T-helper 22 cell (primary cell): ENCODE data around the gene RPL36AL.
"Not testable (repeated sequence)": the region's sequence is repeated elsewhere in the genome, so short reads cannot be mapped to it uniquely, and the experiment has no call there.

Experiments
- DNase-seq: peaks from one replicate; pipeline ENCODE4 v3.0.0-alpha.2; 2020; ENCODE audit warnings: low read depth

RPL36AL gene

GRCh38 chr14:49620182-49621113, at the start of gene RPL36AL, which contains the start of gene MGAT2:
RPL36AL (minus strand) TSS chr14:49620626; CDS start chr14:49619104, 1,522 bp downstream.
MGAT2 (plus strand) TSS chr14:49620799; CDS start chr14:49621269, 470 bp downstream.
- DNase-seq = peak; percentile 91

GRCh38 chr14:49659526-49660455, 39.4 kb upstream of the RPL36AL start:
- DNase-seq = no peak

DNA sequence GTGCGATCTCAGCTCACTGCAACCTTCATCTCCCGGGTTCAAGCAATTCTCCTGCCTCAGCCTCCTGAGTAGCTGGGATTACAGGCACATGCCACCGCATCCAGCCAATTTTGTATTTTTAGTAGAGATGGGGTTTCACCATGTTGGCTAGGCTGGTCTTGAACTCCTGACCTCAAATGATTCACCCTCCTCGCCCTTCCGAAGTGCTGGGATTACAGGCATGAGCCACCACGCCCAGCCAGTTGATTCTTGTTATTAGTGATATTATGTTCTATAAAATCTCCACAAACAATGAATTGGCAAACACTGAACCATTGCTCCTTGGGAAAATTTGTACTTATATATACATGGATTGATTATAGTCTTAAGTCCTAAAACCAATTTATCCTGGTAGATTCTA, 37.1 kb upstream of the RPL36AL start:
- not testable (repeated sequence) for DNase-seq

GRCh38 chr14:49654511-49654910, 34.1 kb upstream of the RPL36AL start:
- DNase-seq = no peak

GRCh38 chr14:49653508-49653907, 33.1 kb upstream of the RPL36AL start:
- DNase-seq = no peak

DNA sequence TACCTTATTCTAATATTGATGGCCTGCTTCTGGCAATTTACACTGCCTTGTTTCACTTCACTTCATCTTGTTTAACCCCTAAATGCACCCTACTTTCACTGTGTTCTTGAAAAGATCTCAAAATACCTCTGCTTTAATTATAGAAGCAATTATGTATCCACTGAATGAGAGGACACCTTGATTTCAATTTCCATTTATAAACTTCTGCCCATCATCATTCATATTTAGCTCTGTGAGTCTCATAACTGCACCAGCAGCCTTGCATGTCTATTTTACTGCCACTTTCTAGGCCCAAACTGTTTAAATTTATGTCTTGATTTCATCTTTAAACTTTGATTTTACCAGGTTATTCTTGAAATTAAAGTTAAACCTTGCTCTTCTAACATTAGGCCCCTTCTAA, 21.7 kb upstream of the RPL36AL start:
- no peak for DNase-seq

GRCh38 chr14:49641697-49642129, 21.3 kb upstream of the RPL36AL start:
- no peak for DNase-seq

- DNase-seq = no peak
These were observed 20.4 kb upstream of the RPL36AL start for GRCh38 chr14:49640540-49641417.

DNA sequence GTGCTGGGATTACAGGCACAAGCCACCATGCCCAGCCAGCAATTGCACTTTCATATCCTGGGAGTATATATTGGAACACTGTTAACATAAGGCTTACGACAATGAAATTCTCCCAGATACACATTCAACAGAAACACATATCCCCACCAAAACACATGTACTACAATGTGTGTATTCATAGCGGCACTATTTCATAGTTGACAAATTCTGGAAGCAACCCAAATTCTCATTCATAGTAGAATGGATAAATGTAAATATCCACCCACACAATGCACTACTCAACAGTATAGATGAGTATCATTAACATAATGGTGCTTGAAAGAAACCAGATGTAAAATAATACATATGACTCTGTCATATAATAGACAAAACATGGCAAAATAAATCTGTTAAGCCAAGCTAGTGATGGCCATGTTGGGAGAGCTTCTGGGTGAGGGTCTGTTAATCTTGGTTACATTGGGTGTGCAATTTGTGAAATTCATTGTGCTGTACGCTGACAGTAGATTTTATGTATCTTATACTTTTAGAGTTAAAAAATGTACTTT, 17.2 kb upstream of the RPL36AL start:
- DNase-seq = no peak

DNA sequence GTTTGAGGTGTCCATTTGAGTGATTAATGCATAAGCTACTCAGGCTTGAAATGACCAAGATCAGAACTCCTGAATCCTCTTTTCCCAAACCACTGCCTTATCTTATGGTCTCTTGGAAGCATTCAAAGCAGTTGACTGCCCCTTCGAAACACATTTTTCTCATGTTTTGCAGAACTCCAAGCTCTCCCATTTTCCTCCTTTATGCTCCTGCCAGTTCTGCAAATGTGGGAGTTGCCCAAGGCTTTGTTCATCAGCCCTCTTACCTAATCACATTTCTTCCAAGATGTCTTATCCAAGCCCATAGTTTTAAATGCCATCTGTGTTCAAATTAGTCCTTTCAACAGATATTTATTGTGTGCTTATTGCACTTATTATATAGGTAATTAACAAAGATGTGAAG, 16.4 kb upstream of the RPL36AL start:
- DNase-seq = no peak

GRCh38 chr14:49634547-49635334, 14.3 kb upstream of the RPL36AL start, which contains the start of gene DNAAF2:
DNAAF2 (minus strand) TSS chr14:49635244; CDS start chr14:49635149, 95 bp downstream.
- DNase-seq = peak; percentile 58

DNA sequence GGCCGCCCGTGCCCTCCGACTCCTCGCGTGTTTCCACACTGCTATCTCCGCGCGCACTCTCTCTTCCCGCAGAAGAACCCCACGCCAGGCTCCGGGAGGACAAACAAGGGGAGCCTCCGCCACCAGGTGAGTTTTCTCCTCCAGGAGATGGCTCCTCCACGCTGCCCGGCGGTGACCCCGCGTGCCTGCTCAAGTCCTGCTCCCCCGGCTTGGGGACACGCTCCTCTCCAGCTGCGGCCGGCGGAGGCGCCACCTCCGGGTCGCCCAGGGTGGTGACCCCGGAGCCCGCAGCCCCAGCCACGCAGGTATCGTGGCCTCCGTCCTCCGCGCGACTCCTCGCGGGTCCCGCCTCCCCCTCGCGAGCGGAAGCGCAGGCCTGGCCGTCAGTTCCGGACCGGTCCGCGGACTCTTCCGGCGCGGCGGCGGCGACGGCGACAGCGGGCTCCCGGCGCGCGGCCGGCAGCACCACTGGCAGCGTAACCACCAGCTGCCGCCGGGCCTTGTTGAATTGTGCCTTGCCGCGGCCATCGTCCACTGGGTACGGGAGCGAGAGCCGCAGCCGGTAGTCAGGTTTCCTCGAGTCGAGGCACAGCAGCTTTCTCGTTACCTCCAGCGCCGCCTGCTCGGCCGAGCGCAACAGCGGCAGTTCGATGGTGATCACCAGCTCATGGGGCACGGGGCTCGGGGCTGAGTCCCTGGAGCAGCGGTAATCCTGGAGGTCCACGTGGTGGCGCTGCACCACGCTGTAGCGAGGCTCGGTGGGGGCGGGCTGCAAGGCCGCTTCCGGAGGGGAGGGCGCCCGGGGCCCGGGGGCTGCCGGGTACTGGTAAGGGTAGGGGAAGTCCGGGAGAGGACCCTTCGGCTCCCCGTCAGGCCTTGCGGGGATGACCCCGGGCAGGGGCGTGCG, 13.5 kb upstream of the RPL36AL start:
- DNase-seq = peak; percentile 88

GRCh38 chr14:49623941-49624839, 3.8 kb upstream of the RPL36AL start:
- DNase-seq = peak; percentile 43

DNA sequence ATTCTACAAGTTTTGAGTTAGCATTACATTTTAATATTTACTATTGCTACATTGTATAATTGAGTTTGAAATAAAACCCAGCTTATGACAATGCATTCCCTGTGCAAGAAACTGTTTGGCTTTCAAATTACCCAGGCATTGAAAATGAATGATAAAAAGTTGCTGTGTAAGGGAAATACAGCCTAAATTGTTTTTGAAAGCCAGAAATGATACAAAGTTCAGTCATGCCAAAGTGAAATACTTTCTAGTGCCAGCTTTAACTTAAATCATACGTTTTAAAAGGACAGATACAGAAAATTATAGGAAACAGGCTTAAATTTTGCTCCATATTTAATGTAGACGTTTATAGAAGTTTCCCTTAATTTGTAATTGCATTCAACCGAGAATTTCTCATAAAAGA, 3.0 kb upstream of the RPL36AL start:
- no peak for DNase-seq

- no peak for DNase-seq
These were observed 1.7 kb upstream of the RPL36AL start for GRCh38 chr14:49622022-49622607.

DNA sequence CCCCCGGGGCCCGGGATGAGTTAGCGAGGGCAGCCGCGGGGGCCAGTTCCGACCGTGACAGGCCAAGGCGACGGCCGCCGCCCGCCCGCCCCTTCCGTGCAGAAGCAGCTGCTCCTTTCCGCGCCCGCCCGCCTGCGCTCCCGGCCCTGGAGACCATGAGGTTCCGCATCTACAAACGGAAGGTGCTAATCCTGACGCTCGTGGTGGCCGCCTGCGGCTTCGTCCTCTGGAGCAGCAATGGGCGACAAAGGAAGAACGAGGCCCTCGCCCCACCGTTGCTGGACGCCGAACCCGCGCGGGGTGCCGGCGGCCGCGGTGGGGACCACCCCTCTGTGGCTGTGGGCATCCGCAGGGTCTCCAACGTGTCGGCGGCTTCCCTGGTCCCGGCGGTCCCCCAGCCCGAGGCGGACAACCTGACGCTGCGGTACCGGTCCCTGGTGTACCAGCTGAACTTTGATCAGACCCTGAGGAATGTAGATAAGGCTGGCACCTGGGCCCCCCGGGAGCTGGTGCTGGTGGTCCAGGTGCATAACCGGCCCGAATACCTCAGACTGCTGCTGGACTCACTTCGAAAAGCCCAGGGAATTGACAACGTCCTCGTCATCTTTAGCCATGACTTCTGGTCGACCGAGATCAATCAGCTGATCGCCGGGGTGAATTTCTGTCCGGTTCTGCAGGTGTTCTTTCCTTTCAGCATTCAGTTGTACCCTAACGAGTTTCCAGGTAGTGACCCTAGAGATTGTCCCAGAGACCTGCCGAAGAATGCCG, 872 bp upstream of the RPL36AL start:
- no peak for DNase-seq

DNA sequence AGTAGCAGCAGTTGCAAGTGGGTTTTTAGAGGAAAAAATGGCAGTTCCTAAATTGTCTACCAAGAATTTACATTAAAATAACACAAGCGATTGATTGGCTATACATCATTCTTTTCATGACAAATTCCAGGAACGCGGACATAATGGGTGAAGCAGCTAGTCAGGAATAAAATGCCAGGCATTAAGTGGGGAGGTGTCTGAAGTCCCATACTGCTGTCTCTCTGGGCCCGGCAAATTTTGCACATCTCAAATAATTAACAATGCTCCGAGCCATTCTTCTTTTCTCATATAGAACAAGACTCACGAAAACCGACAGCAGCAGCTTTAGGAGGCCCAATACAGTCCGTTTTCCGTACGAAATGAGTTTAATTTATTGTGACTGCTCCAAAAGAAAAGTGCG, 696 bp downstream of the RPL36AL start:
- DNase-seq = no peak
